GM12801 (cell line): ENCODE measurements around the gene ZCCHC7.

Experiments
- TF ChIP-seq, protein P1 (sequence below): IDR thresholded peaks from one replicate; pipeline ENCODE4 v1.5.1; 2011; ENCODE audit warnings: control low read depth; ENCODE audit not compliant: insufficient read length; ENCODE audit errors: extremely low read depth

The ZCCHC7 gene

DNA sequence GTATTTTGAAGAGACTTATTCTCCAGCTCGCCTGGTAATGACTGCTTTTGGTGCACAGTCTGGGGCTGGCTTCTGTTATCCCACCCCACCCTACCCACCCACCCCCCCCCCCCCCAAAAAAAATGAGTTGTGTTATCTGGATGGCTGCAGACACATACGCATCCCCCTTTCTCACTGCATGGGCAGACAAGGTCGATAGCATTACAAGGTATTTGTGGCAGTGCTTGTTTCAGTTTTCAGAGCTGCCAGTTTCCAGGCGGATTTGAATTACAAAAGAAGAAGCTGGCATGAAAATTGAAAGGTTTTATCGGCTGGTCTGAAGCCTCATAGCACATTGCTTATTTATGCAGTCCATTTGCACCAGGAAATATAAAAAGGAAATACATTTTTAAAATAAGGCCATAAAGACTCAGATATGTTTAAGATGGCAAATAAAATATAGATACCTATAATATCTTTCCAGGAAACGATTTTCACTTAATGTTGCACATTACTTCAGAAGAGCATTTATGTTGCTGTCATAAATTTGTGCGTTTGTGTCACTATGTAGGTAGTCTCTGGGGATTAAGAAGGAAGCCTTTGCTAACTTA lies 217.0 kb downstream of the ZCCHC7 start:
- TF ChIP-seq, protein P1, sequence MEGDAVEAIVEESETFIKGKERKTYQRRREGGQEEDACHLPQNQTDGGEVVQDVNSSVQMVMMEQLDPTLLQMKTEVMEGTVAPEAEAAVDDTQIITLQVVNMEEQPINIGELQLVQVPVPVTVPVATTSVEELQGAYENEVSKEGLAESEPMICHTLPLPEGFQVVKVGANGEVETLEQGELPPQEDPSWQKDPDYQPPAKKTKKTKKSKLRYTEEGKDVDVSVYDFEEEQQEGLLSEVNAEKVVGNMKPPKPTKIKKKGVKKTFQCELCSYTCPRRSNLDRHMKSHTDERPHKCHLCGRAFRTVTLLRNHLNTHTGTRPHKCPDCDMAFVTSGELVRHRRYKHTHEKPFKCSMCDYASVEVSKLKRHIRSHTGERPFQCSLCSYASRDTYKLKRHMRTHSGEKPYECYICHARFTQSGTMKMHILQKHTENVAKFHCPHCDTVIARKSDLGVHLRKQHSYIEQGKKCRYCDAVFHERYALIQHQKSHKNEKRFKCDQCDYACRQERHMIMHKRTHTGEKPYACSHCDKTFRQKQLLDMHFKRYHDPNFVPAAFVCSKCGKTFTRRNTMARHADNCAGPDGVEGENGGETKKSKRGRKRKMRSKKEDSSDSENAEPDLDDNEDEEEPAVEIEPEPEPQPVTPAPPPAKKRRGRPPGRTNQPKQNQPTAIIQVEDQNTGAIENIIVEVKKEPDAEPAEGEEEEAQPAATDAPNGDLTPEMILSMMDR = no peak

DNA sequence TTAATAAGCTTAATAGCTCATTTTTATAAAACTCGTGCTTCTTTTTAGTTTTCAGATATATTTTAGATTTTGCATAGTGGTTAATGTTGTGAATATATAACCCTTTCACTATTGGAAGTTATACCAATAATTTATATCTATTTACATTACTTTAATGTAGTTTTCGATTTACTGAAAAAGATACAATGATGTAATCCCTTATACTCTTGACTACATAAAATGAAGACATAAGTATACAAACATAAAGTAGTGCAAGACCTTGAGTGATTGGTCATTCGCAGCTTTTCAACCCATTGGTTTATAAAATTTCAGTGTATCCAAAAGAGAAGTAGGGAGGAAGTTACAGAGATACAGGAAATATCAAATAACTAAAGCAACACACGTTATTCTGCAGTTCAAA lies 217.8 kb downstream of the ZCCHC7 start:
- TF ChIP-seq, protein P1 = no peak

DNA sequence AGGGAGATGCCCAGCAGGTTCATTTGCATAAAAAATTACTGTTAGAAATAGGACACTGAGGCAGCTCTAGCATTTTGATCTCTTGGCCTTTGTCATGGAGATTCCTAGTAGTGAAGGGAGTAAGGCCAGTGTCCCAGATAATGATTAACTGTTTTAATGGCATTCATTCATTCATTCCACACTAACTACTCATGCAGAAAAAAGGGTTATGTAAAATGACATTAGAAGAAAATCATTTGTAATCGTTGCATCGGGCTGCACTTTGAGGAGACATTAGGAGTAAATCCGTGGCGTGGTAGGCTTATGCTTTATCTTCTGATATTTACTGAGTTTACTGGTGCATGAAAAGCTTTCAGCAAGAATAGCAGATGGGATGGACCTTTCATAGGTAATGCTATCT lies 219.5 kb downstream of the ZCCHC7 start:
- TF ChIP-seq, protein P1 = no peak

DNA sequence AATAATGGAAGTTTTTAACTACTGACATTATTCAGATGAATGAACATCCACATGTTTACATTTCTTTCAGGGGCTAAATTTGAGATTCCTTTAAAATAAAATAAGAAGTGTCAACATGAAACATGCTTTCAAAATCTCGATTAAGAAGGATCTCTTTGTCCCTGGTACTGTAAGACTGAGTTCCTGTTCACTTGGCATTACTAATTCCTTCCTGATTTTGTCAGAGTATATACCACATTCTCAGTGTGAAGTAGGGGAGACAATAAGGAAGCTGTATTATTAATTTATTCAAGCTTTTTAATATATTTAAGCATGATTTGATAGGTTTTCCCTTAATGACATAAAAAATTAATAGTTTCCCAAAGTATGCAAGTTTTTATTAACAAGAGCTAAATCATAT lies 220.6 kb downstream of the ZCCHC7 start:
- TF ChIP-seq, protein P1 = no peak

DNA sequence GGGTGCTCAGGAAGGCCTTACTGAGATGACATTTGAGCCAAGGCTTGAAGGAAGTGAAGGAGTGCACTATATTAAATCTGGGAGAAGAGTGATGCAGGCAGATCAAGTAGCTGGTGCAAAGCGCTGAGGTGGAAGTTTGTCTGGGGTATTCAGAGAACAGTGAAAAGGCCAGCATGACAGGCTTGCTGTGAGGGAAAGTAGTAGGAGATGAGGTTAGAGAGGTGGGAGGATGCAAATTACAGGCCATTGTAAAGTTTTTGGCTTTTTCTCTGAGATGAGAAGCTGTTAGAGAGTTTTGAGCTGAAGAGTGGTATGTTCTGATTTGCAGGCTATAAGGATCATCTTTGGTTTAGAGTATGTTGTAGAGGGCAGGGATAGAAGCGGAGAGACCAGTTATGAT lies 221.3 kb downstream of the ZCCHC7 start:
- TF ChIP-seq, protein P1 = no peak

DNA sequence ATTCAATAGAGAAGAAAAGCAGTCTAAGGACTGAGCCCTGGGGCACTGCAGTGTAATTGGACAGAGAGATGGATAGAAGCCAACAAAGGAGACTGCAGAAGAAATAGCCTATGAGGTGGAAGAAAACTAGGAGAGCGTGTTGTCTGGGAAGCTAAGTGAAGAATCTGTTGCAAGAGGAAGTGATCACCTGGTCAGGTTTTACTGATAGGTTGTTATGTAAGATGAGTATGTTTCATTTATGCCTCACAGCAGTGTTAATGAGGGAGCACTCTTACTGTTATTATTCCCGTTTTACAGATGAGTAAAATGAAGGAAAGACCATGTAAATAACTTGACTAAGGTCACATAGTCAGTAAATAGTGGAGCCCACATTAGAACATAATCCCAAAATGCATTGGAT lies 222.1 kb downstream of the ZCCHC7 start:
- TF ChIP-seq, protein P1 = no peak

DNA sequence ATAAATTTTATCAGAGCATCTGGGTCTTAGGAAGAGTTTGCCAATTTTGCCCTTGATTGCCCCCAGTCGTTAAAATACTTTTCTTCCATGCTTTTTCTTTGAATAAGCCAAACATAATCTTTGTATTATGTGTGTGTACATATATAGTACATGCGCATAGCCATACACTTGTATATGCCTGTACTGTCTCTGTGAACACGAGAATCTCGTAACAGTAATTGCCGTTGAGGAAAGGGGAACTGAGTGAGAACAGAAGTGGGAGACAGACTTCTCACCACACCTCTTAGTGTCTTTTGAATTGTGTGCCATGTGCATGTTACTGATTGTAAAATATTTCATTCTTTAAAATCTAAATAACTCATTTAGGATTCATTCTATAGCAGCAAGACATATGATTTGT lies 222.5 kb downstream of the ZCCHC7 start:
- TF ChIP-seq, protein P1 = no peak
